H1 (cell line): Measurements from ENCODE around the gene FBXO7. TPM values are rescaled to one million over a fixed set of nuclear protein-coding genes. Genes with fewer than 3 reads are reported as not detected.

Experiments
- CTCF ChIA-PET: fragments of 300-600 bp; sonication (Branson Sonifier 250); formaldehyde crosslinking; loops from one replicate; lab custom pipeline; 2021; ENCODE audit not compliant: partially characterized antibody; lab: Charles Lee
- POLR2A ChIA-PET: fragments of 300-600 bp; sonication (Branson Sonifier 250); formaldehyde crosslinking; loops from one replicate; lab custom pipeline; 2021; ENCODE audit warnings: inconsistent platforms; ENCODE audit not compliant: partially characterized antibody; lab: Charles Lee
- DNase-seq, 2 experiments: peaks; one replicate each; pipeline versions ENCODE4 v3.0.0 to v3.0.0-alpha.2; 2010 to 2022; ENCODE audit warnings: low spot score in 2 of 2, low read depth in 1 of 2, mixed read lengths in 1 of 2
- FAIRE-seq: peaks from 2 replicates; lab custom pipeline; 2011; peaks lifted over from hg19 to GRCh38; lab: Jason Lieb, UNC
- H2AFZ ChIP-seq: 2 replicates; pipeline ENCODE4 v1.8.1; 2012; ENCODE audit warnings: low read length, inconsistent platforms
- H2AK5ac ChIP-seq: 2 replicates; pipeline ENCODE4 v1.6.1; 2013; ENCODE audit warnings: low read depth, low read length
- H2BK120ac ChIP-seq: replicated peaks from 2 replicates; pipeline ENCODE3; 2013; ENCODE audit warnings: low read depth, low read length, inconsistent platforms
- H2BK12ac ChIP-seq: 2 replicates; pipeline ENCODE4 v1.6.1; 2013; ENCODE audit warnings: low read depth, low read length
- H2BK15ac ChIP-seq: 2 replicates; pipeline ENCODE4 v1.6.1; 2013; ENCODE audit warnings: low read length
- H2BK20ac ChIP-seq: 2 replicates; pipeline ENCODE4 v1.6.1; 2013; ENCODE audit warnings: low read length
- H2BK5ac ChIP-seq: 2 replicates; pipeline ENCODE4 v1.6.1; 2013; ENCODE audit warnings: low read depth, low read length
- H3K14ac ChIP-seq: 2 replicates; pipeline ENCODE4 v1.6.1; 2013; ENCODE audit warnings: inconsistent platforms; ENCODE audit not compliant: insufficient read length
- H3K18ac ChIP-seq: 2 replicates; pipeline ENCODE4 v1.6.1; 2013; ENCODE audit warnings: low read length; ENCODE audit errors: extremely low read depth
- H3K23ac ChIP-seq: 2 replicates; pipeline ENCODE4 v1.6.1; 2013; ENCODE audit warnings: inconsistent platforms; ENCODE audit not compliant: insufficient read length
- H3K23me2 ChIP-seq: 2 replicates; pipeline ENCODE4 v1.6.1; 2013; ENCODE audit warnings: low read depth, low read length
- H3K27ac ChIP-seq: 2 replicates; pipeline ENCODE4 v1.6.1; 2011; ENCODE audit warnings: low read depth, low read length, inconsistent platforms
- H3K27me3 ChIP-seq, 4 experiments: replicated peaks in 1 of 4; 1 replicate in 1 of 4; 2 replicates in 3 of 4; pipeline versions ENCODE4 v1.6.1 to v1.8.1; 2011 to 2013; ENCODE audit warnings: low read length in 3 of 4, mild to moderate bottlenecking in 3 of 4, inconsistent platforms in 2 of 4, mixed read lengths in 2 of 4, moderate library complexity in 1 of 4; ENCODE audit not compliant: control insufficient read depth in 3 of 4, insufficient read depth in 3 of 4; ENCODE audit errors: extremely low read depth in 1 of 4
- H3K36me3 ChIP-seq, 4 experiments: 2 replicates each; pipeline versions ENCODE4 v1.6.1 to v1.8.1; 2011 to 2013; ENCODE audit warnings: mild to moderate bottlenecking in 4 of 4, low read length in 3 of 4, moderate library complexity in 2 of 4, control low read depth in 1 of 4, inconsistent platforms in 1 of 4; ENCODE audit not compliant: insufficient read depth in 4 of 4, control insufficient read depth in 2 of 4
- H3K4ac ChIP-seq: replicated peaks from 2 replicates; pipeline ENCODE3; 2013; ENCODE audit warnings: low read length, low read depth, mixed read lengths, inconsistent platforms; ENCODE audit not compliant: insufficient read length
- H3K4me1 ChIP-seq, 4 experiments: replicated peaks in 1 of 4; 1 replicate in 1 of 4; 2 replicates in 3 of 4; pipeline versions ENCODE4 v1.6.1 to v1.8.1; 2011 to 2013; ENCODE audit warnings: low read length in 3 of 4, inconsistent platforms in 2 of 4, mixed read lengths in 1 of 4; ENCODE audit not compliant: insufficient read depth in 4 of 4, control insufficient read depth in 3 of 4
- H3K4me2 ChIP-seq, 2 experiments: 2 replicates each; pipeline versions ENCODE4 v1.6.1 to v1.8.1; 2011 to 2013; ENCODE audit warnings: low read depth in 2 of 2, low read length in 2 of 2, control low read depth in 1 of 2, inconsistent platforms in 1 of 2, mild to moderate bottlenecking in 1 of 2; ENCODE audit not compliant: insufficient read depth in 1 of 2
- H3K4me3 ChIP-seq, 4 experiments: fragments of 200-600, 300-600 bp in 1 of 4; sonication (generic), shearing (Covaris generic), sonication (Bioruptor Twin) in 1 of 4; 2 replicates each; pipeline versions ENCODE4 v1.5.1 to v1.8.1; 2011 to 2016; ENCODE audit warnings: low read length in 4 of 4, low read depth in 3 of 4, control low read depth in 2 of 4, inconsistent platforms in 2 of 4, mild to moderate bottlenecking in 2 of 4, mixed read lengths in 1 of 4, moderate library complexity in 1 of 4; ENCODE audit not compliant: insufficient read depth in 2 of 4; ENCODE audit errors: extremely low read depth in 1 of 4
- H3K56ac ChIP-seq: replicated peaks from 2 replicates; pipeline ENCODE3; 2013; ENCODE audit warnings: low read depth, mild to moderate bottlenecking, mixed read lengths, low read length, inconsistent platforms; ENCODE audit not compliant: insufficient read length
- H3K79me1 ChIP-seq: 2 replicates; pipeline ENCODE4 v1.6.1; 2013; ENCODE audit warnings: low read depth, low read length, control low read depth
- H3K79me2 ChIP-seq, 2 experiments: 2 replicates each; pipeline versions ENCODE4 v1.6.1 to v1.8.1; 2012 to 2013; ENCODE audit warnings: low read length in 2 of 2, mild to moderate bottlenecking in 2 of 2, inconsistent platforms in 1 of 2; ENCODE audit not compliant: insufficient read depth in 2 of 2, control insufficient read depth in 1 of 2
- H3K9ac ChIP-seq, 4 experiments: replicated peaks in 1 of 4; 1 replicate in 1 of 4; 2 replicates in 3 of 4; pipeline versions ENCODE4 v1.6.1 to v1.8.1; 2011 to 2013; ENCODE audit warnings: low read depth in 3 of 4, low read length in 3 of 4, control low read depth in 2 of 4, mild to moderate bottlenecking in 2 of 4, moderate library complexity in 2 of 4, inconsistent platforms in 1 of 4; ENCODE audit errors: extremely low read depth in 1 of 4
- H3K9me3 ChIP-seq, 2 experiments: 2 replicates each; pipeline versions ENCODE4 v1.6.1 to v1.8.1; 2012 to 2013; ENCODE audit warnings: mild to moderate bottlenecking in 2 of 2, moderate library complexity in 2 of 2, control low read depth in 1 of 2, inconsistent platforms in 1 of 2, low read depth in 1 of 2, low read length in 1 of 2, mixed read lengths in 1 of 2; ENCODE audit not compliant: insufficient read depth in 2 of 2
- H4K20me1 ChIP-seq, 2 experiments: replicated peaks in 1 of 2; 2 replicates each; pipeline versions ENCODE3 to v1.8.1; 2011 to 2013; ENCODE audit warnings: inconsistent platforms in 2 of 2, low read length in 2 of 2, mild to moderate bottlenecking in 1 of 2; ENCODE audit not compliant: insufficient read depth in 2 of 2, control insufficient read depth in 1 of 2
- H4K5ac ChIP-seq: 2 replicates; pipeline ENCODE4 v1.6.1; 2013; ENCODE audit warnings: low read length, low read depth, mixed read lengths, inconsistent platforms; ENCODE audit not compliant: insufficient read length
- H4K8ac ChIP-seq: 2 replicates; pipeline ENCODE4 v1.8.0; 2013; ENCODE audit warnings: mild to moderate bottlenecking, moderate library complexity, low read length, inconsistent platforms; ENCODE audit not compliant: insufficient read depth; ENCODE audit errors: extremely low read depth
- H4K91ac ChIP-seq: replicated peaks from 2 replicates; pipeline ENCODE3; 2013; ENCODE audit warnings: low read length, mixed read lengths, inconsistent platforms; ENCODE audit not compliant: insufficient read length
- CTCF ChIP-seq, 3 experiments: IDR thresholded peaks; 1 replicate in 2 of 3; 2 replicates in 1 of 3; pipeline versions ENCODE4 v1.5.1 to v1.6.1; 2011; ENCODE audit warnings: low read length in 3 of 3, mild to moderate bottlenecking in 3 of 3, inconsistent platforms in 2 of 3, low read depth in 1 of 3, moderate library complexity in 1 of 3; ENCODE audit not compliant: insufficient read depth in 1 of 3; ENCODE audit errors: control extremely low read depth in 1 of 3
- KDM5A ChIP-seq: fragments of 200-600 bp; IDR thresholded peaks from 2 replicates; pipeline ENCODE4 v1.7.1; 2012; ENCODE audit warnings: mild to moderate bottlenecking, low read length, inconsistent platforms, mixed read lengths
- RAD21 ChIP-seq, 2 experiments: IDR thresholded peaks in 1 of 2; conservative IDR thresholded peaks in 1 of 2; 2 replicates each; pipeline ENCODE4 v1.6.1; 2011; ENCODE audit warnings: low read depth in 2 of 2, low read length in 2 of 2, improper control_type of control experiment in 1 of 2, inconsistent platforms in 1 of 2, mild to moderate bottlenecking in 1 of 2, moderate library complexity in 1 of 2
- WGBS, 2 experiments: shearing (Covaris generic) in 1 of 2; methylation state at CpG; one replicate each; pipeline versions ENCODE4 v1.1.6 to v1.1.7; 2013 to 2015; ENCODE audit warnings: low lambda C conversion rate in 2 of 2, mixed read lengths in 2 of 2, inconsistent platforms in 1 of 2, low coverage in 1 of 2, missing lambda C conversion rate in 1 of 2; ENCODE audit not compliant: insufficient replicate concordance in 2 of 2, insufficient coverage in 1 of 2, insufficient read length in 1 of 2; ENCODE audit errors: extremely low coverage in 1 of 2, missing lambda C conversion rate in 1 of 2; 5-methylcytosine and 5-hydroxymethylcytosine counted together
- polyA plus RNA-seq, 7 experiments: library from polyadenylated mRNA; depleted of rRNA in 3 of 7; stranded (reverse) in 5 of 7; unstranded in 2 of 7; fragments of >200 nt in 5 of 7; fragments of 200-250 nt in 2 of 7; gene quantifications; 1 replicate in 5 of 7; 2 replicates in 1 of 7; 4 replicates in 1 of 7; pipeline versions ENCODE4 v1.2.1 to v1.2.3, GENCODE V29; 2011 to 2013; ENCODE audit warnings: missing spikeins in 2 of 7, mixed read lengths in 2 of 7
- total RNA-seq: library from RNA; stranded (reverse); fragmentation: NEBNext Ultra II Directional; extraction: Animal tissue kit (Norgen Biotek cat#: 25700); gene quantifications from 2 replicates; pipeline ENCODE4 v1.2.1, GENCODE V29; 2021

The FBXO7 gene
- total and polyA plus RNA-seq, 2 of the 8 experiments (the other 6 are each of a cell fraction or from before 2014, with no cell fraction given) = 62.7 to 76.1 TPM

GRCh38 chr22:32518848-32519247 is 44.2 kb downstream of the FBXO7 start:
- Histone ChIP-seq H2AK5ac (no peak overlapping the region), H3K4ac (no peak overlapping the region), H3K4me2 (no peak overlapping the region), H3K9me3 (peaks cover 0 to 6% of the 10 kb centered on the region in 2 experiments; a peak in 2 of 4 replicates), H3K27ac (no peak overlapping the region), H3K14ac (no peak overlapping the region), H2BK5ac (no peak overlapping the region), H2AFZ (no peak overlapping the region)
- 85% methylated on average over 5 of the region's 5 CpGs; no CpG with 5 or more reads in 1 of the 2 experiments for WGBS, 2 experiments
- POLR2A ChIA-PET = no interaction called here
- TF ChIP-seq CTCF (IDR thresholded peaks at IDR 0.05; ENCODE audit: control extremely low read depth in 1 of 3, insufficient read depth in 1 of 3, low read depth in 1 of 3, low read length in 3 of 3) (peak in 1 of 3 experiments; percentile 52; a peak in 1 of 4 replicates), RAD21 (IDR thresholded peaks at IDR 0.05 in 1 of 2, conservative IDR thresholded peaks at IDR 0.05 in 1 of 2; ENCODE audit: low read depth in 2 of 2, low read length in 2 of 2) (peak in 1 of 2 experiments; percentile 27; a peak in 1 of 4 replicates), KDM5A (no peak)
- TF ChIP-seq, all 59 proteins: peak for 2
- H3K56ac ChIP-seq = no peak overlapping the region
- H2BK20ac ChIP-seq = no peak overlapping the region
- FAIRE-seq = no peak
- no peak overlapping the region for H3K4me3 ChIP-seq
- CTCF ChIA-PET = interaction anchor here (0.6 to 3.4 kb wide), 6 partner anchors 11 to 476 kb away, joined by 3 to 20 read pairs (median 3); partner anchors contain the start of gene SLC5A1
- no peaks in the 10 kb centered on the region for H3K79me2 ChIP-seq
- no peaks in the 10 kb centered on the region; the same call in 1 of the 2 replicates for H3K23me2 ChIP-seq
- H3K9ac ChIP-seq = no peak overlapping the region
- no peaks in the 10 kb centered on the region for H4K20me1 ChIP-seq
- H2BK120ac ChIP-seq = no peak overlapping the region
- H2BK15ac ChIP-seq = no peak overlapping the region
- peaks cover 3 to 18% (median 9%) of the 10 kb centered on the region in 4 experiments; a peak in 7 of 8 replicates for H3K36me3 ChIP-seq
- H4K91ac ChIP-seq = no peak overlapping the region
- no peak for DNase-seq
- H3K27me3 ChIP-seq = no peaks in the 10 kb centered on the region
- no peak overlapping the region for H2BK12ac ChIP-seq
- H3K4me1 ChIP-seq = no peaks in the 10 kb centered on the region
- H4K8ac ChIP-seq = no peak overlapping the region
- H3K23ac ChIP-seq = no peak overlapping the region
- H3K18ac ChIP-seq = no peak overlapping the region
- no peaks in the 10 kb centered on the region for H3K79me1 ChIP-seq
- H4K5ac ChIP-seq = no peak overlapping the region
